PFSK-1 (cell line): Measurements from ENCODE around the gene SAMD1.

Experiments used
- POLR2AphosphoS5 ChIP-seq: IDR thresholded peaks from 2 replicates; pipeline ENCODE4 v1.6.1; 2012; ENCODE audit warnings: low read depth, mild to moderate bottlenecking, control low read depth, low read length, moderate library complexity
- TAF1 ChIP-seq: IDR thresholded peaks from 2 replicates; pipeline ENCODE4 v1.6.1; 2012; ENCODE audit warnings: low read length, control low read depth, borderline replicate concordance; ENCODE audit not compliant: insufficient read depth
- TF ChIP-seq, protein P1 (sequence below), 2 experiments: IDR thresholded peaks; 2 replicates each; pipeline versions ENCODE4 v1.6.1 to v1.8.0; 2011 to 2012; ENCODE audit warnings: low read depth in 2 of 2, low read length in 2 of 2, control low read depth in 1 of 2, inconsistent platforms in 1 of 2, mild to moderate bottlenecking in 1 of 2, moderate library complexity in 1 of 2; ENCODE audit not compliant: insufficient read depth in 1 of 2

GRCh38 chr19:14139944-14140343 lies 49.4 kb upstream of the SAMD1 start:
- no peak for TF ChIP-seq TAF1
- TF ChIP-seq, protein P1, sequence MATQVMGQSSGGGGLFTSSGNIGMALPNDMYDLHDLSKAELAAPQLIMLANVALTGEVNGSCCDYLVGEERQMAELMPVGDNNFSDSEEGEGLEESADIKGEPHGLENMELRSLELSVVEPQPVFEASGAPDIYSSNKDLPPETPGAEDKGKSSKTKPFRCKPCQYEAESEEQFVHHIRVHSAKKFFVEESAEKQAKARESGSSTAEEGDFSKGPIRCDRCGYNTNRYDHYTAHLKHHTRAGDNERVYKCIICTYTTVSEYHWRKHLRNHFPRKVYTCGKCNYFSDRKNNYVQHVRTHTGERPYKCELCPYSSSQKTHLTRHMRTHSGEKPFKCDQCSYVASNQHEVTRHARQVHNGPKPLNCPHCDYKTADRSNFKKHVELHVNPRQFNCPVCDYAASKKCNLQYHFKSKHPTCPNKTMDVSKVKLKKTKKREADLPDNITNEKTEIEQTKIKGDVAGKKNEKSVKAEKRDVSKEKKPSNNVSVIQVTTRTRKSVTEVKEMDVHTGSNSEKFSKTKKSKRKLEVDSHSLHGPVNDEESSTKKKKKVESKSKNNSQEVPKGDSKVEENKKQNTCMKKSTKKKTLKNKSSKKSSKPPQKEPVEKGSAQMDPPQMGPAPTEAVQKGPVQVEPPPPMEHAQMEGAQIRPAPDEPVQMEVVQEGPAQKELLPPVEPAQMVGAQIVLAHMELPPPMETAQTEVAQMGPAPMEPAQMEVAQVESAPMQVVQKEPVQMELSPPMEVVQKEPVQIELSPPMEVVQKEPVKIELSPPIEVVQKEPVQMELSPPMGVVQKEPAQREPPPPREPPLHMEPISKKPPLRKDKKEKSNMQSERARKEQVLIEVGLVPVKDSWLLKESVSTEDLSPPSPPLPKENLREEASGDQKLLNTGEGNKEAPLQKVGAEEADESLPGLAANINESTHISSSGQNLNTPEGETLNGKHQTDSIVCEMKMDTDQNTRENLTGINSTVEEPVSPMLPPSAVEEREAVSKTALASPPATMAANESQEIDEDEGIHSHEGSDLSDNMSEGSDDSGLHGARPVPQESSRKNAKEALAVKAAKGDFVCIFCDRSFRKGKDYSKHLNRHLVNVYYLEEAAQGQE (IDR thresholded peaks at IDR 0.05; ENCODE audit: insufficient read depth in 1 of 2, low read depth in 2 of 2, low read length in 2 of 2), result peak in 1 of 2 experiments; percentile 52; a peak in 1 of 4 replicates
- TF ChIP-seq POLR2AphosphoS5, result no peak
